Vagina (tissue), 2 donors: Measurements from ENCODE around the gene SGIP1. TPM values are rescaled to one million over a fixed set of nuclear protein-coding genes. Genes with fewer than 3 reads are reported as not detected.

ENCODE experiments used
- DNase-seq, 2 donors: peaks; one replicate each; pipeline ENCODE4 v3.0.0-alpha.2; 2017; ENCODE audit errors: extremely low spot score in 2 of 2
- H3K27ac ChIP-seq: fragments of 200-600 bp; sonication (generic); one replicate; pipeline ENCODE4 v1.5.1; 2019
- H3K27me3 ChIP-seq: fragments of 200-600 bp; sonication (generic); one replicate; pipeline ENCODE4 v1.5.1; 2019
- H3K36me3 ChIP-seq, 2 donors: fragments of 200-600 bp; sonication (generic); one replicate each; pipeline ENCODE4 v1.5.1; 2017 to 2019
- H3K4me1 ChIP-seq: fragments of 200-600 bp; sonication (generic); one replicate; pipeline ENCODE4 v1.5.1; 2019
- H3K4me3 ChIP-seq, 2 donors: fragments of 200-600 bp; sonication (generic); 1 replicate in 1 of 2; 2 replicates in 1 of 2; pipeline ENCODE4 v1.5.1; 2016 to 2019
- H3K9me3 ChIP-seq: fragments of 200-600 bp; sonication (generic); one replicate; pipeline ENCODE4 v1.5.1; 2019
- CTCF ChIP-seq, 3 experiments: fragments of 450-650 bp in 2 of 3; fragments of 200-600 bp in 1 of 3; sonication (generic) in 1 of 3; IDR thresholded peaks; one replicate each; pipeline ENCODE4 v1.5.1; 2017 to 2019; ENCODE audit warnings: antibody characterized with exemption in 3 of 3, mild to moderate bottlenecking in 2 of 3, moderate library complexity in 2 of 3
- POLR2A ChIP-seq, 2 donors: fragments of 450-650 bp; IDR thresholded peaks; one replicate each; pipeline ENCODE4 v1.6.1; 2017; ENCODE audit warnings: antibody characterized with exemption in 2 of 2, mild to moderate bottlenecking in 2 of 2, moderate library complexity in 2 of 2
- POLR2AphosphoS5 ChIP-seq, 2 donors: sonication (generic); formaldehyde crosslinking; IDR thresholded peaks; one replicate each; pipeline ENCODE4 v1.9.0; 2017; ENCODE audit warnings: antibody characterized with exemption in 2 of 2, mild to moderate bottlenecking in 2 of 2, low read depth in 1 of 2; ENCODE audit not compliant: insufficient read depth in 1 of 2
- intact Hi-C: fragments of 100-400 bp; cut with DNase I; formaldehyde crosslinking; loops from one replicate; pipeline ENCODE4 v1.15.1; 2023
- total RNA-seq: library from RNA; depleted of rRNA; stranded (reverse); fragments of >200 nt; gene quantifications from one replicate; pipeline ENCODE4 v1.2.3, GENCODE V29; 2016

SGIP1 gene
- total RNA-seq, 1 donor from 2014 or later, result 14.0 TPM

- no peaks in the 10 kb centered on the region for H3K27me3 ChIP-seq
Observed at GRCh38 chr1:66687358-66687757, 153.4 kb downstream of the SGIP1 start.

GRCh38 chr1:66690666-66691381, 156.9 kb downstream of the SGIP1 start:
- Histone ChIP-seq H3K4me1 (no peaks in the 10 kb centered on the region), H3K36me3 (no peaks in the 10 kb centered on the region), H3K4me3 (no peak overlapping the region), H3K27ac (no peak overlapping the region), H3K9me3 (no peaks in the 10 kb centered on the region), H3K27me3 (no peaks in the 10 kb centered on the region)
- intact Hi-C loops, result no loop called here
- DNase-seq, result no peak
- TF ChIP-seq POLR2AphosphoS5 (IDR thresholded peaks at IDR 0.05; ENCODE audit: insufficient read depth in 1 of 2, low read depth in 1 of 2), result no peak
- TF ChIP-seq POLR2A (IDR thresholded peaks at IDR 0.05), result no peak
- TF ChIP-seq CTCF (IDR thresholded peaks at IDR 0.05), result no peak

More at GRCh38 chr1:66687358-66687757, 153.4 kb downstream of the SGIP1 start:
- Histone ChIP-seq H3K27ac (no peak overlapping the region), H3K9me3 (no peaks in the 10 kb centered on the region), H3K36me3 (no peaks in the 10 kb centered on the region), H3K4me1 (no peaks in the 10 kb centered on the region), H3K4me3 (no peak overlapping the region)
- DNase-seq, result no peak
- TF ChIP-seq CTCF (IDR thresholded peaks at IDR 0.05) (no peak), POLR2A (IDR thresholded peaks at IDR 0.05) (no peak), POLR2AphosphoS5 (IDR thresholded peaks at IDR 0.05; ENCODE audit: insufficient read depth in 1 of 2, low read depth in 1 of 2) (no peak)
- intact Hi-C loops, result no loop called here

GRCh38 chr1:66692681-66693080, 158.7 kb downstream of the SGIP1 start:
- no peaks in the 10 kb centered on the region for H3K27me3 ChIP-seq
- no peak overlapping the region for H3K4me3 ChIP-seq
- H3K9me3 ChIP-seq, result no peaks in the 10 kb centered on the region
- intact Hi-C loops, result no loop called here
- DNase-seq, result no peak
- H3K27ac ChIP-seq, result no peak overlapping the region
- H3K36me3 ChIP-seq, result no peaks in the 10 kb centered on the region
- no peaks in the 10 kb centered on the region for H3K4me1 ChIP-seq
- TF ChIP-seq POLR2AphosphoS5 (IDR thresholded peaks at IDR 0.05; ENCODE audit: insufficient read depth in 1 of 2, low read depth in 1 of 2) (no peak), POLR2A (IDR thresholded peaks at IDR 0.05) (no peak), CTCF (IDR thresholded peaks at IDR 0.05) (no peak)

- DNase-seq, result no peak
Observed at GRCh38 chr1:66693856-66694255, 159.9 kb downstream of the SGIP1 start.

More at GRCh38 chr1:66693856-66694255, 159.9 kb downstream of the SGIP1 start:
- no peaks in the 10 kb centered on the region for H3K4me1 ChIP-seq
- intact Hi-C loops, result no loop called here
- no peaks in the 10 kb centered on the region for H3K36me3 ChIP-seq
- no peaks in the 10 kb centered on the region for H3K27me3 ChIP-seq
- no peaks in the 10 kb centered on the region for H3K9me3 ChIP-seq
- TF ChIP-seq CTCF (IDR thresholded peaks at IDR 0.05) (no peak), POLR2AphosphoS5 (IDR thresholded peaks at IDR 0.05; ENCODE audit: insufficient read depth in 1 of 2, low read depth in 1 of 2) (no peak), POLR2A (IDR thresholded peaks at IDR 0.05) (no peak)
- no peak overlapping the region for H3K27ac ChIP-seq
- no peak overlapping the region for H3K4me3 ChIP-seq
